ENCODE measurements around the gene PLEKHG3.

Gene PLEKHG3

DNA sequence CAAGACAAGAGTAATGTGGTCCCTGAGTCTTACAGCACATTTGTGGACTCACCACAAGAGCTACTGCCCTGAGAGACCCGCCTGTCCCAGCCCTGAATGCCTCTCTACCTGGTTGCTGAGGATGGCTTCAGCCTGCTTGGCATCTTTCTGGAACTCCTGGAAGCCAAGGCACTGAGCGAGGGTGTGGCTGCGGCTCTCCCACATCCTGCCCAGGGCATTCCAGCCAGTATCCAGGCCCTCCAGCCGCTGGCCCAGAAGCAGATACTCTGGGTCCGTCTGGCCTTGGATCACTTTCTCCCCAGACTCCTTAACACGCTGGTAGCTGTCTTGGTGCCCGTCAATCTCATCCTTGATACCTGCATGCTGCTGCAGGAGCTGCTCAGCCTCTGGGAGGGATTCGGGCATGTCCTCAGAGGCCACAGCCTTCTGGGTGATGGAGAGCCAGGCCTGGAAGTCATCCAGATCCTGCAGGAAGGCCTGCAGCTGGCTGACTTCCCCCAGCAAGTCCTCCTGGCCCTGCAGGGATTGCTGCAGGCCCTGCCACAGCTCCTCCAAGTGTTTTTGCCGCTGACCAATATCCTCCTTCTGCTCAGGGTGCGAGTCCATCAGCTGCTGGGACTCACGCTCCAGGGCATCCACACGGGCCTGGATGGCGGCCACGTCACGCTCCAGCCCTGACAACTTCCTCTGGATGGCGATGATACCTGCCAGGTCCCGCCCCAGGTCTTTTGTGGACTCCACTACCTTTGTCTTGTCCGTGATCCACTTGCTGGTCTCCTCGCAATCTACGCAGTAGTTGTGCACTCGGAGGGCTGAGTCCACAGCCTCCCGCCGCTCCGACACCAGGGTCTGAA, 82.3 kb downstream of the PLEKHG3 start:
- no peaks in the 10 kb centered on the region for H3K36me3 ChIP-seq (ENCODE audit: insufficient read depth, low read length)
- H3K9me3 ChIP-seq (ENCODE audit: low read length), result no peaks in the 10 kb centered on the region
- no peak overlapping the region for H3K9ac ChIP-seq (ENCODE audit: low read length)
- no peak overlapping the region for H3K4me3 ChIP-seq (ENCODE audit: low read depth in 1 of 2, low read length in 2 of 2)
- H3K4me1 ChIP-seq (ENCODE audit: insufficient read depth, low read length), result no peaks in the 10 kb centered on the region
- no peaks in the 10 kb centered on the region for H3K27me3 ChIP-seq (ENCODE audit: control insufficient read depth in 1 of 2, insufficient read depth in 2 of 2, low read length in 2 of 2)
- no peak overlapping the region for H3K27ac ChIP-seq (ENCODE audit: low read depth, low read length)

- Histone ChIP-seq H3K4me3 (ENCODE audit: low read depth in 1 of 2, low read length in 2 of 2) (no peak overlapping the region), H3K9ac (ENCODE audit: low read length) (no peak overlapping the region), H3K27ac (ENCODE audit: low read depth, low read length) (no peak overlapping the region), H3K9me3 (ENCODE audit: low read length) (no peaks in the 10 kb centered on the region), H3K4me1 (ENCODE audit: insufficient read depth, low read length) (no peaks in the 10 kb centered on the region), H3K36me3 (ENCODE audit: insufficient read depth, low read length) (no peaks in the 10 kb centered on the region), H3K27me3 (ENCODE audit: control insufficient read depth in 1 of 2, insufficient read depth in 2 of 2, low read length in 2 of 2) (no peaks in the 10 kb centered on the region)
Measured at GRCh38 chr14:64787619-64788018, 83.4 kb downstream of the PLEKHG3 start.

DNA sequence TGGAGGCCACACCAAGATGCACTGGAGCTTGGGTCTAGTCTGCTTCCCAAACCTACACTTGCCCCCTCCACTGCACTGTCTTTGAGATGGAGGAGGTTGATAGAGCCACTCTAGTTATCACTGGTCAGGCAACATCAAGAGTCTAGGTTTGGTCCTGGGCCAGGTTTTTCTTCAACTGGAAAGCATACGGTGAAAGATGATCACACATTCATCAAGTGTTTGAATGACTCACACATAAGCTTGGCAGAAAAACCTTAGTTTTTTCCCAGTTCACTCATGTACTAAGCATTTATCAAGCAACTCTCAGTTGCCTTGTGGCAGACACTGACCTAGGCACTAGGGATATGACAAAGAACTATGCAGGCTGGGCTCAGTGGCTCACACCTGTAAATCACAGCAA, 84.5 kb downstream of the PLEKHG3 start:
- no peak overlapping the region for H3K9ac ChIP-seq (ENCODE audit: low read length)
- no peaks in the 10 kb centered on the region for H3K4me1 ChIP-seq (ENCODE audit: insufficient read depth, low read length)
- no peak overlapping the region for H3K4me3 ChIP-seq (ENCODE audit: low read depth in 1 of 2, low read length in 2 of 2)
- no peaks in the 10 kb centered on the region for H3K27me3 ChIP-seq (ENCODE audit: control insufficient read depth in 1 of 2, insufficient read depth in 2 of 2, low read length in 2 of 2)
- H3K27ac ChIP-seq (ENCODE audit: low read depth, low read length), result no peak overlapping the region
- no peaks in the 10 kb centered on the region for H3K36me3 ChIP-seq (ENCODE audit: insufficient read depth, low read length)
- H3K9me3 ChIP-seq (ENCODE audit: low read length), result no peaks in the 10 kb centered on the region

- H3K36me3 ChIP-seq (ENCODE audit: insufficient read depth, low read length), result no peaks in the 10 kb centered on the region
Measured at GRCh38 chr14:64789696-64790095, 85.5 kb downstream of the PLEKHG3 start.

DNA sequence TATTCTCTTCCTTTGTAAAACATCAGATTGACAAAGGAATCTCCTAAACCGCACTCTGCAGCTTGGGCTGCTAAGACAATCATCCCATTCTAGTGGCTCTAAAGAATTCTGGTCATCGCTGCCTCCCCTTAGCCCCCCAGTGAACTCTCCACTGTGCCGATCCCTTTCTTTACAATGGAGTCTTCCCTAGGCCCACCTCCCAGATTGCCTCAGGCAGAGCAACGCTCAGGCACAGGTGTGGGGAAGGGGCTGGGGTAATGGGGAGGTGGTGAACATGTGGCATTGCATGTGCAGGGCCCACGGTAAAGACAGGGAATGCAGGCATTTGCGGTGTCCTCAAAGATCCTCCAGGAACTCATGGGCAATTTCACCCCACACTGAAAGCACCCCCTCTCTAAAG, 86.3 kb downstream of the PLEKHG3 start:
- no peaks in the 10 kb centered on the region for H3K9me3 ChIP-seq (ENCODE audit: low read length)
- H3K9ac ChIP-seq (ENCODE audit: low read length), result no peak overlapping the region
- H3K27ac ChIP-seq (ENCODE audit: low read depth, low read length), result no peak overlapping the region
- no peaks in the 10 kb centered on the region for H3K36me3 ChIP-seq (ENCODE audit: insufficient read depth, low read length)
- no peaks in the 10 kb centered on the region for H3K27me3 ChIP-seq (ENCODE audit: control insufficient read depth in 1 of 2, insufficient read depth in 2 of 2, low read length in 2 of 2)
- H3K4me3 ChIP-seq (ENCODE audit: low read depth in 1 of 2, low read length in 2 of 2), result no peak overlapping the region
- no peaks in the 10 kb centered on the region for H3K4me1 ChIP-seq (ENCODE audit: insufficient read depth, low read length)

More at GRCh38 chr14:64789696-64790095, 85.5 kb downstream of the PLEKHG3 start:
- Histone ChIP-seq H3K9me3 (ENCODE audit: low read length) (no peaks in the 10 kb centered on the region), H3K27ac (ENCODE audit: low read depth, low read length) (no peak overlapping the region), H3K4me1 (ENCODE audit: insufficient read depth, low read length) (no peaks in the 10 kb centered on the region), H3K9ac (ENCODE audit: low read length) (no peak overlapping the region), H3K4me3 (ENCODE audit: low read depth in 1 of 2, low read length in 2 of 2) (no peak overlapping the region), H3K27me3 (ENCODE audit: control insufficient read depth in 1 of 2, insufficient read depth in 2 of 2, low read length in 2 of 2) (no peaks in the 10 kb centered on the region)

GRCh38 chr14:64792231-64792630, 88.0 kb downstream of the PLEKHG3 start:
- Histone ChIP-seq H3K4me1 (ENCODE audit: insufficient read depth, low read length) (no peaks in the 10 kb centered on the region), H3K36me3 (ENCODE audit: insufficient read depth, low read length) (no peaks in the 10 kb centered on the region), H3K9ac (ENCODE audit: low read length) (no peak overlapping the region)

DNA sequence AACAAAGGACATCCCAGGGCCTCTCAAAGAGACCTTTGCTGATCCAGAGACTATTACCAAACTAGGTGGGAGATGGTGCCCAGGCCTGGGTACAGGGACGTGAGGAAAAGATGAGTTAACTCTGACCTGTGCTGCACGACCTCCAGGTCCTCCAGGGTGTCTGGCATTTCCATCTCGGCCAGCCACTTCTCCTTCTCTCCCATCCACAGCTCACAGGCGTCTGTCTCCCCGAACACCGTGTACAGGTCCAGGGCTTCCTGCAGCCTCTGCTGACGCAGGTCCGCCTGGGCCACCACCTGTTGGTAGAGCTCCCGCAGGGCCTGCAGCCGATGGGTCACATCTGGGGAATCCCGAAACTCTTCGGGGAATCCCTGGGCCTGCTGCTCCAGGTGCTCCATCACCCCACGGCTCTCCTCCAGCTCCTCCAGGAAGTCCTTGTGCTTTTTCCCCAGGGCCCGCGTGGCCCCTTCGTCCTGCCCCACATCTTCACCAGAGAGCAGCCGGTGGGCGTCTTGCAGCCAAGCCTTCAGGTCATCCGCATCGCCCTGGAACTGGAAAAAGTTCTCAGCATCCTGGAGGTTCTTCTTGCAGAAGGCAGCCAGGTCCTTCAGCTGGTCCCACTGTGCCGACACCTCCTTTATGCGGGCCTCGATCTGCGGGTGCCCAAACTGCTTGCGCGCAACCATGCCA, 88.8 kb downstream of the PLEKHG3 start:
- H3K36me3 ChIP-seq (ENCODE audit: insufficient read depth, low read length), result no peaks in the 10 kb centered on the region
- no peaks in the 10 kb centered on the region for H3K4me1 ChIP-seq (ENCODE audit: insufficient read depth, low read length)
- H3K27me3 ChIP-seq (ENCODE audit: control insufficient read depth in 1 of 2, insufficient read depth in 2 of 2, low read length in 2 of 2), result no peaks in the 10 kb centered on the region
- no peak overlapping the region for H3K4me3 ChIP-seq (ENCODE audit: low read depth in 1 of 2, low read length in 2 of 2)
- no peak overlapping the region for H3K9ac ChIP-seq (ENCODE audit: low read length)
- no peak overlapping the region for H3K27ac ChIP-seq (ENCODE audit: low read depth, low read length)
- no peaks in the 10 kb centered on the region for H3K9me3 ChIP-seq (ENCODE audit: low read length)

More at GRCh38 chr14:64792231-64792630, 88.0 kb downstream of the PLEKHG3 start:
- H3K27ac ChIP-seq (ENCODE audit: low read depth, low read length), result no peak overlapping the region
- no peaks in the 10 kb centered on the region for H3K9me3 ChIP-seq (ENCODE audit: low read length)
- no peak overlapping the region for H3K4me3 ChIP-seq (ENCODE audit: low read depth in 1 of 2, low read length in 2 of 2)
- H3K27me3 ChIP-seq (ENCODE audit: control insufficient read depth in 1 of 2, insufficient read depth in 2 of 2, low read length in 2 of 2), result no peaks in the 10 kb centered on the region

DNA sequence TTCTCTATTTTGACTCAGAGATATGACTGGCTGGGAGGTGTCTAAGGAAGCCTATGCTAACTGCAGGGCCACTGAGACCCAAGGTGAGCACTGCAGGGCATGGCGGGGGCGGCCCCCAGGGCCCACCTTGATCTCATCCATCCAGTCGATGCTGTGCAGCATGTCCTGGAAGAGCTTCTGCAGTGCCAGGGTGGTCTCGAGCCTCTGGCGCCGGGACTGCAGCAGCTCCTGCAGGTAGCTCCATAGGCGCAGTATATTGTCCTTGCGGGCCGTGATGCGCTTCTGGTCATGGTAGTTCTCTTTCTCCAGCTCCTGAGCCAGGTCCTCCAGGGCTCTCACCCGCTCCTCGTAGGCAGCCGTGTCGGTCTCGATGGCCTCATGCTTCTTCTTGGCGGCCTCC, 91.0 kb downstream of the PLEKHG3 start:
- Histone ChIP-seq H3K36me3 (ENCODE audit: insufficient read depth, low read length) (no peaks in the 10 kb centered on the region), H3K9me3 (ENCODE audit: low read length) (no peaks in the 10 kb centered on the region), H3K4me1 (ENCODE audit: insufficient read depth, low read length) (no peaks in the 10 kb centered on the region), H3K27me3 (ENCODE audit: control insufficient read depth in 1 of 2, insufficient read depth in 2 of 2, low read length in 2 of 2) (no peaks in the 10 kb centered on the region), H3K27ac (ENCODE audit: low read depth, low read length) (no peak overlapping the region), H3K9ac (ENCODE audit: low read length) (no peak overlapping the region), H3K4me3 (ENCODE audit: low read depth in 1 of 2, low read length in 2 of 2) (no peak overlapping the region)

- Histone ChIP-seq H3K9ac (ENCODE audit: low read length) (no peak overlapping the region), H3K27me3 (ENCODE audit: control insufficient read depth in 1 of 2, insufficient read depth in 2 of 2, low read length in 2 of 2) (no peaks in the 10 kb centered on the region), H3K9me3 (ENCODE audit: low read length) (no peaks in the 10 kb centered on the region), H3K36me3 (ENCODE audit: insufficient read depth, low read length) (no peaks in the 10 kb centered on the region), H3K4me1 (ENCODE audit: insufficient read depth, low read length) (no peaks in the 10 kb centered on the region), H3K4me3 (ENCODE audit: low read depth in 1 of 2, low read length in 2 of 2) (no peak overlapping the region), H3K27ac (ENCODE audit: low read depth, low read length) (no peak overlapping the region)
Measured at GRCh38 chr14:64795921-64796320, 91.7 kb downstream of the PLEKHG3 start.

- H3K27me3 ChIP-seq (ENCODE audit: control insufficient read depth in 1 of 2, insufficient read depth in 2 of 2, low read length in 2 of 2), result no peaks in the 10 kb centered on the region
- no peak overlapping the region for H3K9ac ChIP-seq (ENCODE audit: low read length)
- H3K4me1 ChIP-seq (ENCODE audit: insufficient read depth, low read length), result no peaks in the 10 kb centered on the region
- H3K9me3 ChIP-seq (ENCODE audit: low read length), result no peaks in the 10 kb centered on the region
- no peak overlapping the region for H3K4me3 ChIP-seq (ENCODE audit: low read depth in 1 of 2, low read length in 2 of 2)
- H3K36me3 ChIP-seq (ENCODE audit: insufficient read depth, low read length), result no peaks in the 10 kb centered on the region
- no peak overlapping the region for H3K27ac ChIP-seq (ENCODE audit: low read depth, low read length)
Measured at GRCh38 chr14:64796369-64796768, 92.1 kb downstream of the PLEKHG3 start.

GRCh38 chr14:64799555-64799954, 95.3 kb downstream of the PLEKHG3 start:
- Histone ChIP-seq H3K27ac (ENCODE audit: low read depth, low read length) (no peak overlapping the region), H3K9me3 (ENCODE audit: low read length) (no peaks in the 10 kb centered on the region), H3K36me3 (ENCODE audit: insufficient read depth, low read length) (no peaks in the 10 kb centered on the region), H3K4me3 (ENCODE audit: low read depth in 1 of 2, low read length in 2 of 2) (no peak overlapping the region), H3K4me1 (ENCODE audit: insufficient read depth, low read length) (no peaks in the 10 kb centered on the region), H3K9ac (ENCODE audit: low read length) (no peak overlapping the region), H3K27me3 (ENCODE audit: control insufficient read depth in 1 of 2, insufficient read depth in 2 of 2, low read length in 2 of 2) (no peaks in the 10 kb centered on the region)

Measured in muscle layer of colon (tissue), 2 donors.